Gastrocnemius medialis (tissue), 4 donors: ENCODE measurements around the gene ARHGAP42.

Experiments used
- POLR2A ChIP-seq, 2 donors: fragments of 450-650 bp; IDR thresholded peaks; one replicate each; pipeline ENCODE4 v1.6.1; 2017; ENCODE audit warnings: antibody characterized with exemption in 2 of 2, mild to moderate bottlenecking in 2 of 2, moderate library complexity in 2 of 2
- TF ChIP-seq, protein P1 (sequence below), 5 experiments: fragments of 450-650 bp in 3 of 5; fragments of 200-600 bp in 2 of 5; sonication (generic) in 2 of 5; IDR thresholded peaks in 4 of 5; conservative IDR thresholded peaks in 1 of 5; 1 replicate in 4 of 5; 2 replicates in 1 of 5; pipeline ENCODE4 v1.5.1; 2016 to 2019; ENCODE audit warnings: antibody characterized with exemption in 5 of 5, mild to moderate bottlenecking in 3 of 5, moderate library complexity in 3 of 5

DNA sequence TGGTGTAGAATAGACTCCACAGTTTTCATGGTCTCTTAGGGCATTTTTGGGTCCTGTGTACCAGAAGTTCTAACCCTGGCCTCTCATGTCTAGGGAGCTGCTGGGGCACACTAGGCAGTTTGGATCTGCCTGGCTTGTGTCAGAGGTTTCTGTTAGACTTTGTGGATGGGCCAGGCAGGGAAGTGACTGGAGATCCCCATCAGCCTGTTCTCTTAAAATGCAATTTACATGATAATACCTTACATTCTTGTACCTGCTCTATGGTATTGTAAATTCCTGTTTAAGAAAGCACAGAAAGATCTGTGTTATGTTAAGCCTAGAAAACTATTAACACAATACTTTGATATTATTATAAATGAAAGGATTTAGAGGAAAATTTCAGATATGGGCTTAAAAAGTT, 104.0 kb downstream of the ARHGAP42 start:
- no peak for TF ChIP-seq POLR2A (IDR thresholded peaks at IDR 0.05)
- TF ChIP-seq, protein P1, sequence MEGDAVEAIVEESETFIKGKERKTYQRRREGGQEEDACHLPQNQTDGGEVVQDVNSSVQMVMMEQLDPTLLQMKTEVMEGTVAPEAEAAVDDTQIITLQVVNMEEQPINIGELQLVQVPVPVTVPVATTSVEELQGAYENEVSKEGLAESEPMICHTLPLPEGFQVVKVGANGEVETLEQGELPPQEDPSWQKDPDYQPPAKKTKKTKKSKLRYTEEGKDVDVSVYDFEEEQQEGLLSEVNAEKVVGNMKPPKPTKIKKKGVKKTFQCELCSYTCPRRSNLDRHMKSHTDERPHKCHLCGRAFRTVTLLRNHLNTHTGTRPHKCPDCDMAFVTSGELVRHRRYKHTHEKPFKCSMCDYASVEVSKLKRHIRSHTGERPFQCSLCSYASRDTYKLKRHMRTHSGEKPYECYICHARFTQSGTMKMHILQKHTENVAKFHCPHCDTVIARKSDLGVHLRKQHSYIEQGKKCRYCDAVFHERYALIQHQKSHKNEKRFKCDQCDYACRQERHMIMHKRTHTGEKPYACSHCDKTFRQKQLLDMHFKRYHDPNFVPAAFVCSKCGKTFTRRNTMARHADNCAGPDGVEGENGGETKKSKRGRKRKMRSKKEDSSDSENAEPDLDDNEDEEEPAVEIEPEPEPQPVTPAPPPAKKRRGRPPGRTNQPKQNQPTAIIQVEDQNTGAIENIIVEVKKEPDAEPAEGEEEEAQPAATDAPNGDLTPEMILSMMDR (IDR thresholded peaks at IDR 0.05 in 4 of 5, conservative IDR thresholded peaks at IDR 0.05 in 1 of 5): no peak
